Coronary artery (tissue), 2 donors: ENCODE measurements around the gene STOM.

Experiments used
- DNase-seq: peaks from one replicate; pipeline ENCODE4 v3.0.0-alpha.2; 2017; ENCODE audit warnings: low spot score
- H3K27ac ChIP-seq, 2 donors: fragments of 200-600 bp; sonication (generic); one replicate each; pipeline ENCODE4 v1.5.1; 2016 to 2019
- H3K4me3 ChIP-seq: fragments of 200-600 bp; sonication (generic); 2 replicates; pipeline ENCODE4 v1.5.1; 2016; ENCODE audit warnings: mild to moderate bottlenecking, moderate library complexity
- CTCF ChIP-seq: fragments of 200-600 bp; sonication (generic); IDR thresholded peaks from one replicate; pipeline ENCODE4 v1.5.1; 2019; ENCODE audit warnings: antibody characterized with exemption

The STOM gene

GRCh38 chr9:121359351-121360294 lies 10.4 kb downstream of the STOM start:
- no peak for DNase-seq
- Histone ChIP-seq H3K4me3 (no peak overlapping the region), H3K27ac (peak overlapping the region; percentile 79 to 92)
- no peak for TF ChIP-seq CTCF

- DNase-seq, result no peak
- no peak overlapping the region for H3K4me3 ChIP-seq
- peak overlapping the region; percentile 79 to 92 for H3K27ac ChIP-seq
- no peak for TF ChIP-seq CTCF
These were observed 11.3 kb downstream of the STOM start for GRCh38 chr9:121358751-121359150.

DNA sequence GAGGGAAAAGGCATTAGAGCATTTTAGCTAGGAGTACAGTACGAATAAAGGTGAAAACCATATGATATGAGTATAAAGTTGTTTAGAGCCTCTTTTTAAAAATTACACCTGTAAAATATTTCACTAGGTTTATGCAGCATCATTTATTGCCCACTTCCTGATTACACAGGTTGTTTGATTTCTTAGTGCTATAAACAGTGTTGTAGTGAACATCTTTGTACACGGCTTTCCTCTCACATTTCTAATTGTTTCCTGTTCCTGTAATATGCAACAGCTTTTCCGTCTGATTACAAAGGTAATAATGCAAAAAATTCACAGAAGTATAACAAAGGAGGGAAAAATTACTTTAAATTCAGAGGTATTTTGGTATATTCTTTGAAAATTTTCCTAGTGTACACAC lies 13.0 kb downstream of the STOM start:
- Histone ChIP-seq H3K27ac (peak overlapping the region; percentile 1 to 44), H3K4me3 (no peak overlapping the region)
- TF ChIP-seq CTCF, result no peak
- no peak for DNase-seq

GRCh38 chr9:121354762-121355161 lies 15.3 kb downstream of the STOM start:
- no peak for TF ChIP-seq CTCF
- Histone ChIP-seq H3K27ac (peak overlapping the region in 1 of 2 donors; percentile 51), H3K4me3 (no peak overlapping the region)
- no peak for DNase-seq

- Histone ChIP-seq H3K4me3 (no peak overlapping the region), H3K27ac (peak overlapping the region; percentile 13 to 22)
- no peak for DNase-seq
- no peak for TF ChIP-seq CTCF
These were observed 15.9 kb downstream of the STOM start for GRCh38 chr9:121354141-121354540.

GRCh38 chr9:121353241-121354061 lies 16.6 kb downstream of the STOM start:
- no peak for DNase-seq
- TF ChIP-seq CTCF, result no peak
- Histone ChIP-seq H3K27ac (peak overlapping the region; percentile 13 to 22), H3K4me3 (no peak overlapping the region)
